Thyroid gland (tissue), 4 donors: ENCODE results near the gene PYGM. TPM values are rescaled to one million over a fixed set of nuclear protein-coding genes. Genes with fewer than 3 reads are reported as not detected.
A peak's percentile ranks its signal among the peaks of the same experiment; 100 is the strongest.

Experiments
- DNase-seq, 2 donors: peaks; one replicate each; pipeline ENCODE4 v3.0.0-alpha.2; 2019
- H3K27ac ChIP-seq, 3 donors: fragments of 200-600 bp; sonication (generic); 1 replicate in 2 of 3; 2 replicates in 1 of 3; pipeline ENCODE4 v1.5.1; 2016 to 2019; ENCODE audit warnings: mild to moderate bottlenecking in 1 of 3, moderate library complexity in 1 of 3
- H3K27me3 ChIP-seq: fragments of 200-600 bp; sonication (generic); one replicate; pipeline ENCODE4 v1.5.1; 2019
- H3K36me3 ChIP-seq, 2 donors: fragments of 200-600 bp; sonication (generic); one replicate each; pipeline ENCODE4 v1.5.1; 2016 to 2019
- H3K4me1 ChIP-seq, 2 donors: fragments of 200-600 bp; sonication (generic); one replicate each; pipeline ENCODE4 v1.5.1; 2017 to 2019
- H3K4me3 ChIP-seq, 3 donors: fragments of 200-600 bp; sonication (generic); replicated peaks in 1 of 3; 1 replicate in 2 of 3; 2 replicates in 1 of 3; pipeline ENCODE4 v1.5.1; 2016; ENCODE audit warnings: mild to moderate bottlenecking in 1 of 3
- H3K9me3 ChIP-seq: fragments of 200-600 bp; sonication (generic); one replicate; pipeline ENCODE4 v1.5.1; 2017
- CTCF ChIP-seq, 6 experiments: fragments of 200-600 bp in 3 of 6; fragments of 450-650 bp in 3 of 6; sonication (generic) in 3 of 6; IDR thresholded peaks; one replicate each; pipeline ENCODE4 v1.5.1; 2016 to 2019; ENCODE audit warnings: antibody characterized with exemption in 6 of 6, mild to moderate bottlenecking in 2 of 6, inconsistent platforms in 1 of 6, moderate library complexity in 1 of 6
- POLR2A ChIP-seq, 2 donors: fragments of 450-650 bp; IDR thresholded peaks; one replicate each; pipeline ENCODE4 v1.6.1; 2017; ENCODE audit warnings: antibody characterized with exemption in 2 of 2, mild to moderate bottlenecking in 2 of 2, moderate library complexity in 1 of 2
- WGBS, 2 donors: methylation state at CpG; one replicate each; pipeline ENCODE4 v1.1.5; 2017; 5-methylcytosine and 5-hydroxymethylcytosine counted together
- intact Hi-C: fragments of 100-400 bp; cut with DNase I; formaldehyde crosslinking; loops from one replicate; pipeline ENCODE4 v1.15.1; 2023
- total RNA-seq, 4 donors: library from RNA; depleted of rRNA; stranded (reverse); fragments of >200 nt; gene quantifications; one replicate each; pipeline ENCODE4 v1.2.3, GENCODE V29; 2016

The PYGM gene
- total RNA-seq, 4 donors from 2014 or later, result 4.3 to 14.8 (median 6.7) TPM

- Histone ChIP-seq H3K4me1 (no peaks in the 10 kb centered on the region), H3K4me3 (no peak overlapping the region), H3K36me3 (peaks cover 10 to 16% of the 10 kb centered on the region in 2 donors), H3K27me3 (no peaks in the 10 kb centered on the region), H3K9me3 (no peaks in the 10 kb centered on the region), H3K27ac (no peak overlapping the region)
- TF ChIP-seq CTCF (IDR thresholded peaks at IDR 0.05) (no peak), POLR2A (IDR thresholded peaks at IDR 0.05) (no peak)
- DNase-seq, result no peak
- 72 to 88% methylated on average over 10 to 16 of the region's 19 CpGs for WGBS, 2 donors
- intact Hi-C loops, result no loop called here
These were observed 36.4 kb upstream of the PYGM start for GRCh38 chr11:64796047-64796756.

- Histone ChIP-seq H3K36me3 (peaks cover 15 to 16% of the 10 kb centered on the region in 2 donors), H3K9me3 (no peaks in the 10 kb centered on the region), H3K27ac (no peak overlapping the region), H3K27me3 (no peaks in the 10 kb centered on the region), H3K4me1 (no peaks in the 10 kb centered on the region), H3K4me3 (no peak overlapping the region)
- no peak for TF ChIP-seq POLR2A (IDR thresholded peaks at IDR 0.05)
- no peak for TF ChIP-seq CTCF (IDR thresholded peaks at IDR 0.05)
- 94 to 97% methylated on average over 10 of the region's 10 CpGs for WGBS, 2 donors
- intact Hi-C loops, result no loop called here
- DNase-seq, result no peak
These were observed 34.8 kb upstream of the PYGM start for GRCh38 chr11:64794526-64794925.

- no peak overlapping the region for H3K4me3 ChIP-seq
- intact Hi-C loops, result no loop called here
- H3K4me1 ChIP-seq, result no peaks in the 10 kb centered on the region
- H3K27me3 ChIP-seq, result no peaks in the 10 kb centered on the region
- no peaks in the 10 kb centered on the region for H3K9me3 ChIP-seq
- WGBS, 2 donors, result 60 to 69% methylated on average over 11 of the region's 11 CpGs
- DNase-seq, result no peak
- H3K36me3 ChIP-seq, result peaks cover 16 to 22% of the 10 kb centered on the region in 2 donors
- H3K27ac ChIP-seq, result peak overlapping the region in 2 of 3 donors; percentile 20 to 36
- TF ChIP-seq CTCF (IDR thresholded peaks at IDR 0.05) (no peak), POLR2A (IDR thresholded peaks at IDR 0.05) (no peak)
These were observed 33.7 kb upstream of the PYGM start for GRCh38 chr11:64793271-64794160.

- no peaks in the 10 kb centered on the region for H3K9me3 ChIP-seq
- no peaks in the 10 kb centered on the region for H3K4me1 ChIP-seq
- no peak for DNase-seq
- WGBS, 2 donors, result 90 to 92% methylated on average over 4 of the region's 4 CpGs
- intact Hi-C loops, result no loop called here
- no peaks in the 10 kb centered on the region for H3K27me3 ChIP-seq
- no peak overlapping the region for H3K4me3 ChIP-seq
- no peak for TF ChIP-seq POLR2A (IDR thresholded peaks at IDR 0.05)
- TF ChIP-seq CTCF (IDR thresholded peaks at IDR 0.05), result no peak
- peaks cover 16 to 22% of the 10 kb centered on the region in 2 donors for H3K36me3 ChIP-seq
- H3K27ac ChIP-seq, result peak overlapping the region in 1 of 3 donors; percentile 20
These were observed 32.7 kb upstream of the PYGM start for GRCh38 chr11:64792482-64792881.
